ENCODE results near the gene LTB.
"Not testable (repeated sequence)": the region's sequence is repeated elsewhere in the genome, so short reads cannot be mapped to it uniquely, and the experiment has no call there.

The LTB gene

DNA sequence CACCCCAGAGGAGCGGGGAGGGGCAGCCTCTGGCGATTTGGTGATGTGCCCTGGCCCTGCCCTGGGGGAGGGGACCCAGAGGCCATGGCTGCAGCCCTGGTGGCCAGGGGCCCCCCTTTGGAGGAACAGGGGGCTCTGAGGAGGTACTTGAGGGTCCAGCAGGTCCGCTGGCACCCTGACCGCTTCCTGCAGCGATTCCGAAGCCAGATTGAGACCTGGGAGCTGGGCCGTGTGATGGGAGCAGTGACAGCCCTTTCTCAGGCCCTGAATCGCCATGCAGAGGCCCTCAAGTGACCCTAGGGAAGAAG is 24.0 kb downstream of the LTB start:
- Mint-ChIP-seq H3K27me3 (no peaks in the 10 kb centered on the region), H3K27ac (peak overlapping the region; percentile 94), H3K9me3 (no peaks in the 10 kb centered on the region), H3K4me3 (peak overlapping the region; percentile 90), H3K36me3 (peaks cover 5% of the 10 kb centered on the region), H3K4me1 (peaks cover 57% of the 10 kb centered on the region)
- no peak for ATAC-seq (ENCODE audit: low read depth)
- DNase-seq (ENCODE audit: low spot score in 2 of 2): no peak

DNA sequence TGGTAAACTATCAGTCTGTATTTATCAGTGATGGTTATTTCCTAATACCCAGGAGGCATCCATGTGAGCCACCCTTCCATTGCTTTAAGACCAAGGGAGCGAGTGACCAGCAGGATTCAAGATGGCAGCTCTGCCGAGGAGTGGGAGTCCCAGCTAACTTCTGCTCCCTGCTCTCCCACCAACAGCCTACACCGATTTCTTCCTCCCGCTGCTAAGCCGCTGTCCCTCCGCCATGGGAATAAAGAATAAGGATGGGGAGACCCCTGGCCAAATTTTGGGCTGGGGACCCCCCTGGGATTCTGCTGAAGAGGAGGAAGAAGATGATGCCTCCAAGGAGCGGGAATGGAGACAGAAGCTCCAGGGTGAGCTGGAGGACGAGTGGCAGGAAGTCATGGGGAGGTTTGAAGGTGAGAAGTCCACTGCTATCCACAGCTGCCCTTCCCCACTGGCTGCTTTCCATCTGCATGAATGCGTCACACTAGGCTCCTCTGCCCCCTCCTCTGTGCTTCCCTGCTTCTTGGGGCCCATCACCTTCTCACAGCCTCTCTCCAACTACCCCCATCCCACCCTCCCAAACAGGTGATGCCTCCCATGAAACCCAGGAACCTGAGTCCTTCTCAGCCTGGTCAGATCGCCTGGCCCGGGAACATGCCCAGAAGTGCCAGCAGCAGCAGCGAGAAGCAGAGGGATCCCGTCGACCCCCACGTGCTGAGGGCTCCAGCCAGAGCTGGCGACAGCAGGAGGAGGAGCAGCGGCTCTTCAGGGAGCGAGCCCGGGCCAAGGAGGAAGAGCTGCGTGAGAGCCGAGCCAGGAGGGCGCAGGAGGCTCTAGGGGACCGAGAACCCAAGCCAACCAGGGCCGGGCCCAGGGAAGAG is 24.5 kb downstream of the LTB start:
- Mint-ChIP-seq H3K9me3 (no peaks in the 10 kb centered on the region), H3K36me3 (peaks cover 2% of the 10 kb centered on the region), H3K4me3 (peak overlapping the region; percentile 90), H3K27ac (peak overlapping the region; percentile 94), H3K27me3 (no peaks in the 10 kb centered on the region), H3K4me1 (peaks cover 55% of the 10 kb centered on the region)
- DNase-seq (ENCODE audit: low spot score in 2 of 2) (no peak), ATAC-seq (ENCODE audit: low read depth) (no peak)

DNA sequence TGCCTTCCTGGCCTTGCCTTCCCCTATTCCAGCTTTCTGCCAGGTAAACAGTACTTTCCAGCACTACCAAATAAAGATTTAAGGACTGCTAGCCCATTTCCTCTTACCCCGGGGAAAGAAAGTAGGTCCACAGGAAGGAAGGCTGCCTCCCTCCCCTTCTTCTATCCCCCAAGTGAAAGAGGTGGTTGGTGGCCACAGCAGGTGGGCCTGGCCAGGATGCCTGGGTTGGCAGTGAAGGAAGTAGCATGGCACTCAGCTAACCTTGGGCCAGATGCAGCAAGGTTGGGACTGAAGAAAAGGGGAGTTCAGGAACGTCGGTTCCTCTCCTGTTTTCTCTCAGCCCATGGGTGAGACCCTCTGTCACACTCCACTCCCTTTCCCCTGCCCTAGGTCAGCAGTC is 25.9 kb downstream of the LTB start:
- ATAC-seq (ENCODE audit: low read depth) (no peak), DNase-seq (ENCODE audit: low spot score in 2 of 2) (no peak)
- peak overlapping the region; percentile 38 for H3K27ac Mint-ChIP-seq
- H3K27me3 Mint-ChIP-seq: no peaks in the 10 kb centered on the region
- no peak overlapping the region for H3K4me3 Mint-ChIP-seq
- no peaks in the 10 kb centered on the region for H3K36me3 Mint-ChIP-seq
- no peaks in the 10 kb centered on the region for H3K9me3 Mint-ChIP-seq
- peaks cover 49% of the 10 kb centered on the region for H3K4me1 Mint-ChIP-seq

DNA sequence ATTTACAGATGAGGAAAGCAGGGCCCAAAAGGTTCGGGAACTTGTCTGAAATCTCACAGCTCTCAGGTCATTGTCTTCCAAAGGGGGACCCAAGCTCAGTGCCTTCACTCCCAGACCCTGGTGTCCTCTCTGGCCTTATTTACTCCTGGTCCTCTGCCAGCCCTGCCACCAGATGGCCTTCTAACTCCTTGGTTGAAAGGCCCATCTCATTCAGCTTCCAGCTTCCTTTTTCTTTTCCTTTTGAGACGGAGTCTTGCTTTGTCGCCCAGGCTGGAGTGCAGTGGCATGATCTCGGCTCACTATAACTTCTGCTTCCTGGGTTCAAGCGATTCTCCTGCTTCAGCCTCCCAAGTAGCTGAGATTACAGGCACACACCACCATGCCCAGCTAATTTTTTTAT is 30.9 kb downstream of the LTB start:
- H3K9me3 Mint-ChIP-seq, H3K27me3 Mint-ChIP-seq, H3K36me3 Mint-ChIP-seq: not testable (repeated sequence)
- peak; percentile 62 to 67 for DNase-seq (ENCODE audit: low spot score in 2 of 2)
- Mint-ChIP-seq H3K4me1 (peaks cover 33% of the 10 kb centered on the region), H3K4me3 (peak overlapping the region; percentile 77), H3K27ac (peak overlapping the region; percentile 81)
- ATAC-seq (ENCODE audit: low read depth): peak; percentile 30

DNA sequence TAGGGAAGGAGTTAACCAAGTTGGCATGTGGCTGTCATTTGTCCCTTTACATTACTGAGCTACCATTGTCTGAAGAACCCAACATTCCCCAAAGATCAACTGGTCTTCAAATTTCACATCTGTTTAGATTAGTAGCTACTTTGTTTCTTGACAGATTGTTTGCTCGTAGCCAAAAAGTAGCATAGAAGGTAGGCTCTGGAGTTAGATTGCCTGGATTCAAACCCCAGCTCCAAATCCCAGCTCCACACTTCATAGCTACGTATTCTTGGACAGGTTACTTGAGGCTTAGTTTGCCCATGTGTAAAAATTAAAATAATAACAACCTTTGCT is 33.7 kb downstream of the LTB start:
- Mint-ChIP-seq H3K9me3 (no peaks in the 10 kb centered on the region), H3K4me1 (peaks cover 27% of the 10 kb centered on the region), H3K27me3 (no peaks in the 10 kb centered on the region), H3K4me3 (no peak overlapping the region), H3K36me3 (no peaks in the 10 kb centered on the region), H3K27ac (peak overlapping the region; percentile 89)
- ATAC-seq (ENCODE audit: low read depth) (no peak), DNase-seq (ENCODE audit: low spot score in 2 of 2) (no peak)

DNA sequence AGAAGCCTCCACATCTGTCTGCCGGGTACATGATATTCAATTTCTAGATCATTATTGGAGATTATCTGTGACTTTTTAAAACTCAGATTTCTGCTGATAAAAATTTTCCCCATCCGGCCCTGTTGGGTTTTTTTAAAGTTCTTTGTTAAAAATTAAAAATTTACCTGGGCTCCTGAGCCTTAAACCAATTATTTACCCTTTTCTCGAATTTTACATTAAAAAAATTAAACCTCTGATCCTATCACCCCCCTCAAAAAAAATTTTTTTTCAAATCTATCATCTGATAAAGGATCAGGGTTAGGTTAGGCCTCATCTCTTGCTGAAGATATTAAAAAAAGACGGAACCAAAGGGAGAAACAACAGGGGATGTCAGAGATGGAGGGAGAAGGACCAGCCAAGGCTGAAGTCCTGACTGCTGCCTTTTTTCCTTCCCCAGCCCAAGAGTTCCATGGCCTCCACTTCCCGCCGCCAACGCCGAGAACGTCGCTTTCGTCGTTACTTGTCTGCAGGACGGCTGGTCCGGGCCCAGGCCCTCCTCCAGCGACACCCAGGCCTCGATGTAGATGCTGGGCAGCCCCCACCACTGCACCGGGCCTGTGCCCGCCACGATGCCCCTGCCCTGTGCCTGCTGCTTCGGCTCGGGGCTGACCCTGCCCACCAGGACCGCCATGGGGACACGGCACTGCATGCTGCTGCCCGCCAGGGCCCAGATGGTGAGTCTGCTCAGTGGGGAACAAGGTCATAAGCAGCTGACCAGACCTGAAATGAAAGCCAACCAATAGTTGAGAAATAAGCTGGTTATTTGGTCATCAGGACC is 34.3 kb downstream of the LTB start:
- Mint-ChIP-seq H3K27ac (peak overlapping the region; percentile 89), H3K9me3 (no peaks in the 10 kb centered on the region), H3K4me3 (peak overlapping the region; percentile 89), H3K27me3 (no peaks in the 10 kb centered on the region), H3K36me3 (no peaks in the 10 kb centered on the region), H3K4me1 (peaks cover 24% of the 10 kb centered on the region)
- no peak for ATAC-seq (ENCODE audit: low read depth)
- no peak for DNase-seq (ENCODE audit: low spot score in 2 of 2)

DNA sequence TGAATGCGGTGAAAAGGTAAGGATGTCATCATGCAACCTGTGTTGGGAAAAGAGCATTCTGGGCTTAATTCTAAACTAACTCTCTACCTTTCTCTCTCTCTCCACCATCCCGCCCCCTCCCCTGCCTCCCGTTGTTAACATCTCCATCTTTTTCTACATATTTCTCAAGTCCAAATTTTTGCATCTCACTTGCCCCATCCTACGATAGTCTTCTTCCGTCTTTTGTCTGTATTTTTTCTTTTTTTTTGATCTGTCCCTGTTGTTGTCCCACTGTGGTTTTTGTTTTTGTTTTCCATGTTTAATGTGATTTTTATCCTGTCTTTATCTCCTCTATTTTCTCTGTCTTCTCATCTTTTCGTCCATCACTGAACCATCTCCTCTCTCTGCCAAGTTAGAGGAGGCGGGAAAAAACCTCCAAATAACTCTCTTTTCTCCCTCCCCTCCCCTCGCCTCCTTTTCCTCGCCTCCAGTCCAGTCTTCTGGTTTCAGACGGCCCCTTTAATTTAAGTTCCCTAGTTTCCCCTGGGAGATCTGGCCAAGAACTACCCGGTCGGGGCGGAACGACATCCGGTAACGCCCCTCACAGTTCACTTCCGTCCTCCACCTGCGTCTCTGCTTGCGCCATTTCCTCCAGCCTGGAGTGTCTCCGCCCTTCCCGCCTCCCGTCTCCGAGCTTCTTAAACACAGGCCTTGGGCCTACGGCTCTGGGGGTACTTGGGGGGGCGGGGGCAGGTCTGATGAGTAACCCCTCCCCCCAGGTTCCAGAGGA is 35.1 kb downstream of the LTB start, which contains the start of gene NFKBIL1:
Gene NFKBIL1 (plus strand): TSS at position 651 of the 769 bp plus-strand sequence. CDS start 87 bp downstream, at position 738.
- Mint-ChIP-seq H3K4me1 (peaks cover 24% of the 10 kb centered on the region), H3K27ac (peak within 1 kb of the TSS; percentile 89), H3K27me3 (no peaks in the 10 kb centered on the region), H3K9me3 (no peaks in the 10 kb centered on the region), H3K4me3 (peak within 1 kb of the TSS; percentile 89), H3K36me3 (no peaks in the 10 kb centered on the region)
- peak; percentile 74 to 86 for DNase-seq (ENCODE audit: low spot score in 2 of 2)
- ATAC-seq (ENCODE audit: low read depth): peak; percentile 89

DNA sequence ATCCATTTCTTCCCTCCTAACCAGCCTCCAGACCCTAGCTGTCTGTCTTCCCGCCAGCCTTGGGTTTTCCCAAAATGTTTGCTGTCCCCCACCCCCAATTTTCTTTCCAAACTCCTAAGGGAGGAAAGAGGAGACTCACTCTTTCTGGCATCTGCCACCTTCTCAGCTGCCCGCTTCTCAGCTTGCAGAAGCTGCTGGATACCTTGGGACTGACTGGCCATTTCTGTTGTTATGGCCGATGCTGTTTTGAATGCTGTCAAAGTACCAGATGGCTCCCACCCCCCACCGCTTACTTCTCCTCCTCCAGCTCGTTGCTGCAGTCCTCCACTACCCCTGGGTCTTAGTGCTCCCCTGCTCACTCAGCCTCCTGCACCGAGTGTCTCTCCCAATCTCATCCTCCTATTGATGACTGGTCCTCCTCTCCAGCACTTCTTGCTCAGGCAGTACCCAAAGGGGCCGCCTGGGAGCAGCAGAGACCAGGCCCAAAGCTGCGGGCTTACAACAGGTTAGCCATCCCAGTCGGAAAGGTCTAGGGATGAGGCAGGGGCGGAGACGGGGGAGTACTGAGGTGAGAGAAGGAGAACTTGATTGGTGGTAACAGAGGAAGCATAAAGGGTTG is 35.8 kb downstream of the LTB start, which contains the start of gene ATP6V1G2:
Gene ATP6V1G2 (minus strand): TSS at position 270 of the 619 bp plus-strand sequence. CDS start 49 bp downstream, at position 221.
- ATAC-seq (ENCODE audit: low read depth) (peak; percentile 45), DNase-seq (ENCODE audit: low spot score in 2 of 2) (peak; percentile 74 to 86)
- Mint-ChIP-seq H3K36me3 (no peaks in the 10 kb centered on the region), H3K27me3 (no peaks in the 10 kb centered on the region), H3K4me3 (peak within 1 kb of the TSS; percentile 89), H3K4me1 (peaks cover 23% of the 10 kb centered on the region), H3K27ac (peak within 1 kb of the TSS; percentile 89), H3K9me3 (no peaks in the 10 kb centered on the region)

DNA sequence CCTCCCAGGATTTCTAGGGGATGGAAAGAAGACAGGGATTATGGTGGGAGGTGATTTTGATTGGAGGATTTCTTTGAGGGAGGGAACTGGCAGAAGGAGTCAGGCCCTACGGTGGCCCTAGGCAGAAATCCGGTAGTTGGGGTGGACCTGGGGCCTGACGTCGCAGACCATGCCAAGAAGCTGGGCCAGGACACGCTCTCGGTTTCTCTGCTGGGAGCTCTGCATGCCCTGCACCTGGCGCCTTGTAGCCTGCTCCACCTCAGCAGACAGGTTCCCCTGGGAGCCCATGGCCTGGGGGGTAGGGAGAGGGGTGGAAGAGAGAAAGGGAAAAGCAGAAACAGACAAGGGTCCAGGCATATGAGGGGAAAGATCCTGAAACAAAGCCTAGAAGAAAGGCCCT is 36.9 kb downstream of the LTB start:
- no peak for ATAC-seq (ENCODE audit: low read depth)
- no peak overlapping the region for H3K4me3 Mint-ChIP-seq
- no peaks in the 10 kb centered on the region for H3K27me3 Mint-ChIP-seq
- H3K27ac Mint-ChIP-seq: no peak overlapping the region
- DNase-seq (ENCODE audit: low spot score in 2 of 2): no peak
- H3K9me3 Mint-ChIP-seq: no peaks in the 10 kb centered on the region
- H3K36me3 Mint-ChIP-seq: peaks cover 3% of the 10 kb centered on the region
- H3K4me1 Mint-ChIP-seq: peaks cover 24% of the 10 kb centered on the region

DNA sequence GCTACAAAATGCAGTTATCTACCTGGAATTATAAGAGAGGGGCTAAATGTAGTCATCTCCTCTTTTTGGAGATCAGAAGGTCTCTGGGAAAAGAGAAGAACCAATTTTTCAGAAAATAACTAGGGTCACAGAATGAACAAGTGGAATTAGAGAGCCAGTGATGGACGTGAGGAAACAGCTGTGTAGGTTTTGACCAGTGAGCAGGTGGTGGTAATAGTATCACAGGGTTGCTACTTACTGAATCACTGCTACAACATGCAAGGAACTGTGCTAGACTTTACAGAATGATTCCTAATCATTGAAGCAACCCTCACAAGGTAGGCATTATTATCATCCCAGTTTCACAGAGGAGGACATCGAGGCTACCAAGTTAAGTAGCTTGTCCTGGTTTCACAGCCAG is 37.5 kb downstream of the LTB start:
- ATAC-seq (ENCODE audit: low read depth) (no peak), DNase-seq (ENCODE audit: low spot score in 2 of 2) (no peak)
- no peak overlapping the region for H3K27ac Mint-ChIP-seq
- H3K4me1 Mint-ChIP-seq: peaks cover 29% of the 10 kb centered on the region
- no peaks in the 10 kb centered on the region for H3K27me3 Mint-ChIP-seq
- no peaks in the 10 kb centered on the region for H3K9me3 Mint-ChIP-seq
- no peak overlapping the region for H3K4me3 Mint-ChIP-seq
- peaks cover 8% of the 10 kb centered on the region for H3K36me3 Mint-ChIP-seq

DNA sequence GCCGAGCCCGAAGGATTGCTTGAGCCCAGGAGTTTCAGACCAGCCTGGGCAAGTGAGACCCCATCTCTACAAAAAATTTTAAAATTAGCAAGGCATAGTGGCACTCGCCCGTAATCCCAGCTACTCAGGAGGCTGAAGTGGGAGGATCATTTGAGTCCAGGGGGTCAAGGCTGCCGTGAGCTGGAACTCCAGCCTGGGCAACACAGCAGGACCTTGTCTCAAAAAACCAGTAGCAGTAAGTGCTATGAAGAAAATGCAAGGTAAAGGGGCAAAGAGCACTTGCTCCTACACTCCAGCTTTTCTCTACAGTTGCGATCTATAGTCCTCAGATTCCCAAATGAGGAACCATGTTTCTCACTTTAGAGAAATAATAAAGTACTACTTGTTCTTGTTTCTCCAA is 38.6 kb downstream of the LTB start:
- Mint-ChIP-seq H3K4me3 (no peak overlapping the region), H3K36me3 (peaks cover 17% of the 10 kb centered on the region), H3K27me3 (no peaks in the 10 kb centered on the region), H3K4me1 (peaks cover 34% of the 10 kb centered on the region), H3K27ac (no peak overlapping the region), H3K9me3 (no peaks in the 10 kb centered on the region)
- ATAC-seq (ENCODE audit: low read depth): no peak
- DNase-seq (ENCODE audit: low spot score in 2 of 2): no peak

DNA sequence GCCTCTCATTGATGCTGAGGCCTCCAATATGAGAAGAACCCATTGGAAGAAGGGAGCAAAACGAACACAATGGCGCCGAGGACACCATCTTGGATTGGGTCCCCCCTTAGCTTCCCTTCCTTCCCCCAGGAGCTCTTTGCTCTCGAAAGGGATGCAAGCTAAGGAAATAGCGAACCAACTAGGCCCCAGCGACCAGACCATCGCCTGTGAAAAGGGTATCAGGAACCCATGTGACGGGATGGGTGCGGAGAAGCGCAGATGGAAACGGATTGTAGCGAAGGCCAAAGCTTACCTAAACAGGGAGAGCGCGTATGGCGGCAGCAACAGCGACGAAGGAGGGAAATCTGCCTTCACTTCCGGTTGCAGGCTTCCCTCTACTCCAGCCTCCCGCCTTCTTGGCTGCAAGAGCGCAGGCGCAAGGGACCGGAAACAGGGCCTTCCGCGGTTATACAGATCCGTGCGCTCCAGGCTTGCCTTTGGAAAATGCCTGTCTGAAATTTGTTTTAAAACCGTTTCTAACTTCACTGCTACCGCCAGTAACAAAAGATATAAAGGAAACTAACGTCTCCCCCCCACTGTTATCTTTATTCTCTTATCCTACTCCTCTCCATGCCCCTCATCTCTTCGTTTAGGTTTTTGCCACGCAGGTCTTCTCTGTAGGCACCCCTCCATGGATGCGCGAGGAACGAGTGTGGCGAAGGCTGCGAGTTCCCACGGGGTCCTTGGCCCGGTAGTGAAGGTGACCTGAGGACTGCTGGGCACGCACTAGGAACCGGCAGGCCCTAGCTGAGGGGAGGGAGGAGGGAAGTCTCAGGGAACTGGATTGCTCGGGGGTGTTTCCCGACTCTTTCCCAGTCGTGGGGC is 40.3 kb downstream of the LTB start, which contains the start of gene DDX39B:
Gene DDX39B (minus strand): TSS at position 346 of the 864 bp plus-strand sequence. CDS start 1,471 bp downstream, outside the sequence.
- ATAC-seq (ENCODE audit: low read depth) (peak; percentile 69), DNase-seq (ENCODE audit: low spot score in 2 of 2) (peak; percentile 85 to 91)
- H3K4me1 Mint-ChIP-seq: peaks cover 35% of the 10 kb centered on the region
- no peaks in the 10 kb centered on the region for H3K27me3 Mint-ChIP-seq
- peak within 1 kb of the TSS; percentile 94 for H3K27ac Mint-ChIP-seq
- H3K36me3 Mint-ChIP-seq: peaks cover 26% of the 10 kb centered on the region
- no peaks in the 10 kb centered on the region for H3K9me3 Mint-ChIP-seq
- H3K4me3 Mint-ChIP-seq: peak within 1 kb of the TSS; percentile 94

Data from memory B cell (primary cell).